IMR-90 (cell line): ENCODE results near the gene AFAP1L1. TPM values are rescaled to one million over a fixed set of nuclear protein-coding genes. Genes with fewer than 3 reads are reported as not detected.

Source experiments
- ATAC-seq: fragments of 200-7000 bp; cut with Tn5 transposase; 2 replicates; pipeline ENCODE4 v1.9.1; 2020; ENCODE audit warnings: low read depth, mild to moderate bottlenecking, moderate library complexity
- BruUV-seq: library from RNA; stranded (reverse); fragments of 400-500 nt; replicated peaks from 2 replicates; lab custom pipeline; 2021; lab: Mats Ljungman, UMichigan
- CTCF ChIA-PET: fragments of 300-600 bp; formaldehyde crosslinking; extraction: SDS; loops from one replicate; lab custom pipeline; 2021; ENCODE audit warnings: antibody characterized with exemption; lab: Yijun Ruan, JAX
- POLR2A ChIA-PET: fragments of 300-600 bp; sonication (Branson Sonifier 250); formaldehyde crosslinking; loops from one replicate; lab custom pipeline; 2022; ENCODE audit warnings: antibody characterized with exemption; ENCODE audit not compliant: unreplicated experiment; lab: Charles Lee
- DNase-seq: peaks from one replicate; pipeline ENCODE4 v3.0.0; 2013
- H2AFZ ChIP-seq: replicated peaks from 2 replicates; pipeline ENCODE3; 2013; ENCODE audit warnings: low read length, mild to moderate bottlenecking; ENCODE audit not compliant: poor library complexity
- H2AK5ac ChIP-seq: 2 replicates; pipeline ENCODE4 v1.6.1; 2013; ENCODE audit warnings: low read depth, low read length, inconsistent platforms
- H2AK9ac ChIP-seq: replicated peaks from 2 replicates; pipeline ENCODE3; 2013; ENCODE audit warnings: mild to moderate bottlenecking, low read depth, low read length, moderate library complexity; ENCODE audit not compliant: poor library complexity
- H2BK120ac ChIP-seq: 2 replicates; pipeline ENCODE4 v1.6.1; 2013; ENCODE audit warnings: low read depth, low read length, inconsistent platforms
- H2BK15ac ChIP-seq: 3 replicates; pipeline ENCODE4 v1.6.1; 2013; ENCODE audit warnings: low read depth, low read length, inconsistent platforms
- H2BK20ac ChIP-seq: 2 replicates; pipeline ENCODE4 v1.6.1; 2013; ENCODE audit warnings: low read depth, mild to moderate bottlenecking, inconsistent platforms, low read length, moderate library complexity
- H2BK5ac ChIP-seq: 2 replicates; pipeline ENCODE4 v1.6.1; 2013; ENCODE audit warnings: mild to moderate bottlenecking, low read depth, low read length, inconsistent platforms; ENCODE audit not compliant: poor library complexity, severe bottlenecking
- H3K14ac ChIP-seq: replicated peaks from 2 replicates; pipeline ENCODE4 v1.6.1; 2013; ENCODE audit warnings: low read depth, low read length, inconsistent platforms
- H3K18ac ChIP-seq: 2 replicates; pipeline ENCODE4 v1.6.1; 2013; ENCODE audit warnings: low read depth, low read length, control low read depth
- H3K23ac ChIP-seq: 2 replicates; pipeline ENCODE4 v1.6.1; 2013; ENCODE audit warnings: low read depth, low read length, inconsistent platforms
- H3K27ac ChIP-seq: 2 replicates; pipeline ENCODE4 v1.5.1; 2013; ENCODE audit warnings: mild to moderate bottlenecking, control low read depth, low read length; ENCODE audit not compliant: insufficient read depth
- H3K27me3 ChIP-seq: 2 replicates; pipeline ENCODE4 v1.6.1; 2013; ENCODE audit warnings: low read length; ENCODE audit not compliant: control insufficient read depth, insufficient read depth
- H3K36me3 ChIP-seq: 2 replicates; pipeline ENCODE4 v1.6.1; 2013; ENCODE audit warnings: low read length, mixed read lengths; ENCODE audit not compliant: control insufficient read depth, insufficient read depth
- H3K4ac ChIP-seq: 2 replicates; pipeline ENCODE4 v1.6.1; 2013; ENCODE audit warnings: low read depth, low read length, inconsistent platforms
- H3K4me1 ChIP-seq: 2 replicates; pipeline ENCODE4 v1.6.1; 2013; ENCODE audit warnings: low read length, mixed read lengths; ENCODE audit not compliant: control insufficient read depth, insufficient read depth
- H3K4me2 ChIP-seq: 2 replicates; pipeline ENCODE4 v1.6.1; 2013; ENCODE audit warnings: low read depth, mild to moderate bottlenecking, control low read depth, low read length, moderate library complexity
- H3K4me3 ChIP-seq: 2 replicates; pipeline ENCODE4 v1.5.1; 2013; ENCODE audit warnings: low read depth, mild to moderate bottlenecking, control low read depth, low read length, moderate library complexity; ENCODE audit not compliant: insufficient read depth
- H3K56ac ChIP-seq: 2 replicates; pipeline ENCODE4 v1.6.1; 2013; ENCODE audit warnings: low read length, inconsistent platforms; ENCODE audit not compliant: insufficient read depth; ENCODE audit errors: extremely low read depth
- H3K79me1 ChIP-seq, 2 experiments: 2 replicates each; pipeline ENCODE4 v1.6.1; 2013; ENCODE audit warnings: low read length in 2 of 2, inconsistent platforms in 1 of 2, low read depth in 1 of 2
- H3K9ac ChIP-seq: 2 replicates; pipeline ENCODE4 v1.6.1; 2013; ENCODE audit warnings: low read depth, low read length, control low read depth
- H3K9me1 ChIP-seq: 2 replicates; pipeline ENCODE4 v1.6.1; 2013; ENCODE audit warnings: low read length, inconsistent platforms; ENCODE audit not compliant: insufficient read depth
- H3K9me3 ChIP-seq: 2 replicates; pipeline ENCODE4 v1.6.1; 2013; ENCODE audit warnings: low read length; ENCODE audit not compliant: control insufficient read depth, insufficient read depth
- H4K20me1 ChIP-seq: 2 replicates; pipeline ENCODE4 v1.6.1; 2013; ENCODE audit warnings: low read length, inconsistent platforms; ENCODE audit not compliant: insufficient read depth
- H4K5ac ChIP-seq: 2 replicates; pipeline ENCODE4 v1.6.1; 2013; ENCODE audit warnings: mild to moderate bottlenecking, low read depth, low read length, control low read depth
- H4K8ac ChIP-seq, 2 experiments: 2 replicates each; pipeline ENCODE4 v1.6.1; 2013; ENCODE audit warnings: low read depth in 2 of 2, low read length in 2 of 2, control low read depth in 1 of 2, inconsistent platforms in 1 of 2
- H4K91ac ChIP-seq: 2 replicates; pipeline ENCODE4 v1.6.1; 2013; ENCODE audit warnings: low read depth, low read length, inconsistent platforms; ENCODE audit not compliant: insufficient read depth
- CTCF ChIP-seq: conservative IDR thresholded peaks from 2 replicates; pipeline ENCODE4 v1.5.1; 2012; ENCODE audit warnings: mild to moderate bottlenecking, low read depth, low read length, improper control_type of control experiment
- FOS ChIP-seq: fragments of 150-350 bp; IDR thresholded peaks from 2 replicates; pipeline ENCODE4 v1.6.1; 2016; ENCODE audit warnings: low read depth, low read length
- MAZ ChIP-seq: IDR thresholded peaks from 2 replicates; pipeline ENCODE4 v1.6.1; 2012; ENCODE audit warnings: low read depth, mild to moderate bottlenecking, low read length, improper control_type of control experiment, moderate library complexity, borderline replicate concordance
- USF2 ChIP-seq: fragments of 150-350 bp; IDR thresholded peaks from 2 replicates; pipeline ENCODE4 v1.6.1; 2017; ENCODE audit warnings: mild to moderate bottlenecking, antibody characterized with exemption, low read length, low read depth
- WGBS, 2 experiments: methylation state at CpG; one replicate each; pipeline versions ENCODE4 v1.1.5 to v1.1.7; 2013; ENCODE audit warnings: missing lambda C conversion rate in 2 of 2; ENCODE audit not compliant: insufficient read length in 1 of 2; ENCODE audit errors: extremely low coverage in 2 of 2; 5-methylcytosine and 5-hydroxymethylcytosine counted together
- dilution Hi-C: fragments of 300-500 bp; cut with HindIII; formaldehyde crosslinking; loops from one replicate; pipeline ENCODE4 v1.14.3; 2018; ENCODE audit warnings: low sequenced_read_pairs; ENCODE audit not compliant: unreplicated experiment
- in situ Hi-C: fragments of 300-500 bp; cut with MboI; formaldehyde crosslinking; loops from 3 replicates; pipeline ENCODE4 v1.14.3; 2019; ENCODE audit warnings: low sequenced_read_pairs, inconsistent platforms, mixed read lengths
- intact Hi-C: fragments of 100-400 bp; cut with micrococcal nuclease; formaldehyde crosslinking; loops from 2 replicates; pipeline ENCODE4 v1.10.0; 2022
- polyA plus RNA-seq, 3 experiments: library from polyadenylated mRNA; depleted of rRNA; stranded (reverse); fragments of >200 nt; gene quantifications; 2 replicates each; pipeline ENCODE4 v1.2.3, GENCODE V29; 2012; ENCODE audit warnings: low replicate concordance in 1 of 3
- total RNA-seq: library from RNA; depleted of rRNA; stranded (reverse); fragments of >200 nt; gene quantifications from 2 replicates; pipeline ENCODE4 v1.2.3, GENCODE V29; 2012

AFAP1L1 gene
- total and polyA plus RNA-seq, 2 of the 4 experiments (the other 2 are of a cell fraction), result 3.3 to 5.7 TPM

- H2AK5ac ChIP-seq, result no peak overlapping the region
- H4K91ac ChIP-seq, result no peak overlapping the region
- TF ChIP-seq USF2 (no peak), MAZ (no peak), FOS (no peak), CTCF (no peak)
- H3K9me1 ChIP-seq, result peaks cover 20% of the 10 kb centered on the region; the same call in 1 of the 2 replicates
- no peaks in the 10 kb centered on the region for H3K36me3 ChIP-seq
- no peaks in the 10 kb centered on the region for H3K9me3 ChIP-seq
- ChIA-PET POLR2A (no interaction called here), CTCF (no interaction called here)
- 94% methylated on average over 6 of the region's 8 CpGs; no CpG with 5 or more reads in 1 of the 2 experiments for WGBS, 2 experiments
- no peak overlapping the region for H3K4me3 ChIP-seq
- H2AK9ac ChIP-seq, result no peak overlapping the region
- 0 out of 4 replicates have a peak, but pooled peaks cover 0 to 3% of the 10 kb centered on the region in 2 experiments for H3K79me1 ChIP-seq
- intact Hi-C loops (no loop called here), in situ Hi-C loops (no loop called here), dilution Hi-C loops (no loop called here)
- no peak overlapping the region for H2BK5ac ChIP-seq
- no TSS peak for BruUV-seq
- no peak overlapping the region for H2BK120ac ChIP-seq
- H3K4ac ChIP-seq, result no peak overlapping the region
- H4K5ac ChIP-seq, result no peak overlapping the region
- no peak overlapping the region for H3K4me2 ChIP-seq
- H3K4me1 ChIP-seq, result peaks cover 1% of the 10 kb centered on the region; the same call in 1 of the 2 replicates
- H3K27ac ChIP-seq, result no peak overlapping the region
- H2AFZ ChIP-seq, result no peak overlapping the region
- no peak overlapping the region for H4K8ac ChIP-seq
- no peak overlapping the region for H3K18ac ChIP-seq
- DNase-seq, result no peak
- H3K27me3 ChIP-seq, result no peaks in the 10 kb centered on the region
- ATAC-seq, result no peak
- H3K23ac ChIP-seq, result no peak overlapping the region; the same call in 1 of the 2 replicates
- no peak overlapping the region for H3K56ac ChIP-seq
- H4K20me1 ChIP-seq, result no peaks in the 10 kb centered on the region
- H3K9ac ChIP-seq, result no peak overlapping the region
- no peak overlapping the region for H3K14ac ChIP-seq
- no peak overlapping the region for H2BK20ac ChIP-seq
- H2BK15ac ChIP-seq, result no peak overlapping the region
Measured at GRCh38 chr5:149288436-149288835, 16.8 kb downstream of the AFAP1L1 start.
